Transverse colon (tissue), 4 donors: ENCODE measurements around the gene ABCB10. TPM values are rescaled to one million over a fixed set of nuclear protein-coding genes. Genes with fewer than 3 reads are reported as not detected.

Experiments used
- DNase-seq: peaks from one replicate; pipeline ENCODE4 v3.0.0-alpha.2; 2019
- H3K27ac ChIP-seq, 4 donors: fragments of 200-600 bp; sonication (generic); 2 replicates each; pipeline ENCODE4 v1.5.1; 2016 to 2018; ENCODE audit warnings: inconsistent platforms in 4 of 4
- H3K27me3 ChIP-seq: fragments of 200-600 bp; sonication (generic); 2 replicates; pipeline ENCODE4 v1.5.1; 2017; ENCODE audit warnings: inconsistent platforms
- H3K36me3 ChIP-seq, 4 donors: fragments of 200-600 bp; sonication (generic); 2 replicates each; pipeline ENCODE4 v1.5.1; 2017 to 2019; ENCODE audit warnings: inconsistent platforms in 4 of 4
- H3K4me1 ChIP-seq, 4 donors: fragments of 200-600 bp; sonication (generic); 2 replicates each; pipeline ENCODE4 v1.5.1; 2017 to 2020; ENCODE audit warnings: inconsistent platforms in 4 of 4
- H3K4me3 ChIP-seq, 4 donors: fragments of 200-600 bp; sonication (generic); 1 replicate in 1 of 4; 2 replicates in 3 of 4; pipeline versions ENCODE4 v1.5.1 to v1.6.1; 2017 to 2019; ENCODE audit warnings: inconsistent platforms in 4 of 4
- H3K9me3 ChIP-seq, 2 donors: fragments of 200-600 bp; sonication (generic); 2 replicates each; pipeline ENCODE4 v1.5.1; 2017 to 2019; ENCODE audit warnings: inconsistent platforms in 2 of 2
- CTCF ChIP-seq, 5 experiments: fragments of 200-600 bp in 3 of 5; fragments of 450-650 bp in 2 of 5; sonication (generic) in 3 of 5; IDR thresholded peaks; 1 replicate in 2 of 5; 2 replicates in 3 of 5; pipeline ENCODE4 v1.5.1; 2016 to 2017; ENCODE audit warnings: antibody characterized with exemption in 5 of 5, inconsistent platforms in 3 of 5, mild to moderate bottlenecking in 2 of 5, moderate library complexity in 1 of 5
- EP300 ChIP-seq: sonication (generic); formaldehyde crosslinking; IDR thresholded peaks from one replicate; pipeline ENCODE4 v1.6.1; 2017; ENCODE audit warnings: antibody characterized with exemption, low read depth
- POLR2A ChIP-seq: fragments of 450-650 bp; IDR thresholded peaks from one replicate; pipeline ENCODE4 v1.6.1; 2016; ENCODE audit warnings: antibody characterized with exemption, mild to moderate bottlenecking, moderate library complexity
- POLR2AphosphoS5 ChIP-seq, 3 donors: sonication (generic); formaldehyde crosslinking; IDR thresholded peaks; one replicate each; pipeline ENCODE4 v1.6.1; 2016; ENCODE audit warnings: antibody characterized with exemption in 3 of 3
- WGBS, 2 donors: methylation state at CpG; one replicate each; pipeline ENCODE4 v1.1.5; 2018; ENCODE audit warnings: low coverage in 1 of 2; 5-methylcytosine and 5-hydroxymethylcytosine counted together
- in situ Hi-C, 4 donors: fragments of 200-750 bp; cut with MboI; loops; one replicate each; pipeline versions ENCODE4 v1.15.0 to v1.15.1; 2017; ENCODE audit warnings: low sequenced_read_pairs in 3 of 4, low pct_ligation_motif_present in 1 of 4, low pct_unique_long_range_greater_than_20kb in 1 of 4
- intact Hi-C: fragments of 100-400 bp; cut with DNase I; formaldehyde crosslinking; loops from one replicate; pipeline ENCODE4 v1.15.1; 2023; ENCODE audit warnings: low total_unique reads
- total RNA-seq, 4 donors: library from RNA; depleted of rRNA; stranded (reverse); fragments of >200 nt; gene quantifications; one replicate each; pipeline ENCODE4 v1.1.0, GENCODE V29; 2016

The ABCB10 gene
- total RNA-seq, 4 donors from 2014 or later: 4.5 to 22.5 (median 18.9) TPM

- Histone ChIP-seq H3K4me3 (peak overlapping the region; percentile 38 to 98 (median 92)), H3K4me1 (peaks cover 9 to 22% (median 12%) of the 10 kb centered on the region in 4 donors), H3K27ac (peak overlapping the region; percentile 96 to 99 (median 97)), H3K9me3 (no peaks in the 10 kb centered on the region), H3K27me3 (no peaks in the 10 kb centered on the region), H3K36me3 (no peaks in the 10 kb centered on the region)
- no peak for TF ChIP-seq POLR2A
- TF ChIP-seq EP300: no peak
- TF ChIP-seq CTCF (IDR thresholded peaks at IDR 0.05): no peak
- TF ChIP-seq POLR2AphosphoS5 (IDR thresholded peaks at IDR 0.05): no peak
- in situ Hi-C loops: no loop called here
- WGBS, 2 donors: 83 to 91% methylated on average over 6 to 7 of the region's 7 CpGs
- DNase-seq: no peak
- intact Hi-C loops: no loop called here
Measured at GRCh38 chr1:229508823-229509337, 49.6 kb downstream of the ABCB10 start.

GRCh38 chr1:229507951-229508822, 50.3 kb downstream of the ABCB10 start, which contains the start of gene NUP133:
TSS of gene NUP133 (minus strand) at chr1:229508341. CDS start at chr1:229508249, 92 bp downstream.
- DNase-seq: peak; percentile 100
- Histone ChIP-seq H3K9me3 (no peaks in the 10 kb centered on the region), H3K4me3 (peak within 1 kb of the TSS; percentile 88 to 98 (median 96)), H3K27ac (peak within 1 kb of the TSS; percentile 96 to 99 (median 97)), H3K36me3 (no peaks in the 10 kb centered on the region), H3K4me1 (peaks cover 9 to 22% (median 12%) of the 10 kb centered on the region in 4 donors), H3K27me3 (no peaks in the 10 kb centered on the region)
- intact Hi-C loops: no loop called here
- in situ Hi-C loops: no loop called here
- 0 to 1% methylated on average over 6 to 51 of the region's 65 CpGs for WGBS, 2 donors
- TF ChIP-seq EP300: no peak
- TF ChIP-seq CTCF (IDR thresholded peaks at IDR 0.05): no peak
- TF ChIP-seq POLR2A: peak; percentile 97
- peak; percentile 95 to 97 (median 95) for TF ChIP-seq POLR2AphosphoS5 (IDR thresholded peaks at IDR 0.05)

- WGBS, 2 donors: 0 to 3% methylated on average over 3 to 5 of the region's 5 CpGs
- H3K36me3 ChIP-seq: peaks cover 0 to 4% (median 0%) of the 10 kb centered on the region in 4 donors
- no peaks in the 10 kb centered on the region for H3K27me3 ChIP-seq
- DNase-seq: no peak
- in situ Hi-C loops: no loop called here
- H3K9me3 ChIP-seq: no peaks in the 10 kb centered on the region
- H3K4me3 ChIP-seq: peak overlapping the region; percentile 88 to 98 (median 96)
- TF ChIP-seq POLR2A: no peak
- no peak for TF ChIP-seq CTCF (IDR thresholded peaks at IDR 0.05)
- no peak for TF ChIP-seq POLR2AphosphoS5 (IDR thresholded peaks at IDR 0.05)
- TF ChIP-seq EP300: no peak
- H3K4me1 ChIP-seq: peaks cover 9 to 22% (median 12%) of the 10 kb centered on the region in 4 donors
- intact Hi-C loops: no loop called here
- peak overlapping the region; percentile 96 to 99 (median 97) for H3K27ac ChIP-seq
Measured at GRCh38 chr1:229507502-229507901, 51.0 kb downstream of the ABCB10 start.

GRCh38 chr1:229506633-229507032, 51.9 kb downstream of the ABCB10 start:
- 74 to 75% methylated on average over 5 to 8 of the region's 8 CpGs for WGBS, 2 donors
- no peak overlapping the region for H3K4me3 ChIP-seq

More at GRCh38 chr1:229506633-229507032, 51.9 kb downstream of the ABCB10 start:
- peaks cover 0 to 4% (median 1%) of the 10 kb centered on the region in 4 donors for H3K36me3 ChIP-seq
- no peaks in the 10 kb centered on the region for H3K9me3 ChIP-seq
- H3K4me1 ChIP-seq: peaks cover 9 to 22% (median 12%) of the 10 kb centered on the region in 4 donors
- no peak for TF ChIP-seq CTCF (IDR thresholded peaks at IDR 0.05)
- TF ChIP-seq POLR2A: no peak
- no peak for TF ChIP-seq EP300
- TF ChIP-seq POLR2AphosphoS5 (IDR thresholded peaks at IDR 0.05): no peak
- H3K27ac ChIP-seq: no peak overlapping the region
- no peaks in the 10 kb centered on the region for H3K27me3 ChIP-seq
- in situ Hi-C loops (no loop called here), intact Hi-C loops (no loop called here)
- DNase-seq: no peak
